Uterus (tissue), 4 donors: ENCODE measurements around the gene ZFAND2B. TPM values are rescaled to one million over a fixed set of nuclear protein-coding genes. Genes with fewer than 3 reads are reported as not detected.

Experiments
- DNase-seq, 2 donors: peaks; one replicate each; pipeline ENCODE4 v3.0.0-alpha.2; 2019 to 2020
- H3K27ac ChIP-seq, 2 donors: fragments of 200-600 bp; sonication (generic); 1 replicate in 1 of 2; 2 replicates in 1 of 2; pipeline ENCODE4 v1.5.1; 2016 to 2018
- H3K27me3 ChIP-seq, 2 donors: fragments of 200-600 bp; sonication (generic); one replicate each; pipeline ENCODE4 v1.5.1; 2018 to 2019; ENCODE audit warnings: control low read depth in 1 of 2
- H3K36me3 ChIP-seq, 2 donors: fragments of 200-600 bp; sonication (generic); one replicate each; pipeline ENCODE4 v1.5.1; 2019; ENCODE audit warnings: control low read depth in 1 of 2
- H3K4me1 ChIP-seq, 2 donors: fragments of 200-600 bp; sonication (generic); one replicate each; pipeline ENCODE4 v1.5.1; 2018 to 2019; ENCODE audit warnings: control low read depth in 1 of 2
- H3K4me3 ChIP-seq, 2 donors: fragments of 200-600 bp; sonication (generic); 1 replicate in 1 of 2; 2 replicates in 1 of 2; pipeline ENCODE4 v1.5.1; 2018 to 2019; ENCODE audit warnings: mild to moderate bottlenecking in 1 of 2
- H3K9me3 ChIP-seq, 2 donors: fragments of 200-600 bp; sonication (generic); one replicate each; pipeline ENCODE4 v1.5.1; 2019; ENCODE audit warnings: control low read depth in 1 of 2
- POLR2A ChIP-seq, 2 donors: fragments of 450-650 bp; IDR thresholded peaks; one replicate each; pipeline ENCODE4 v1.6.1; 2016; ENCODE audit warnings: antibody characterized with exemption in 2 of 2, mild to moderate bottlenecking in 1 of 2, moderate library complexity in 1 of 2
- intact Hi-C: fragments of 100-400 bp; cut with DNase I; formaldehyde crosslinking; loops from one replicate; pipeline ENCODE4 v1.15.1; 2023; ENCODE audit warnings: low total_unique reads
- total RNA-seq, 4 donors: library from RNA; depleted of rRNA in 3 of 4; stranded (reverse); fragments of >200 nt in 3 of 4; gene quantifications; one replicate each; pipeline versions ENCODE4 v1.1.0 to v1.2.4, GENCODE V29; 2014 to 2023
- TF ChIP-seq, protein P1 (sequence below), 4 experiments: fragments of 200-600 bp in 2 of 4; fragments of 450-650 bp in 2 of 4; sonication (generic) in 2 of 4; IDR thresholded peaks; one replicate each; pipeline ENCODE4 v1.5.1; 2016 to 2019; ENCODE audit warnings: antibody characterized with exemption in 4 of 4, mild to moderate bottlenecking in 2 of 4, moderate library complexity in 1 of 4
- donor health status: DM: yes; HTN: yes; CAD: no.

ZFAND2B gene
- total RNA-seq, 4 donors from 2014 or later, result 21.7 to 212 (median 45.2) TPM

DNA sequence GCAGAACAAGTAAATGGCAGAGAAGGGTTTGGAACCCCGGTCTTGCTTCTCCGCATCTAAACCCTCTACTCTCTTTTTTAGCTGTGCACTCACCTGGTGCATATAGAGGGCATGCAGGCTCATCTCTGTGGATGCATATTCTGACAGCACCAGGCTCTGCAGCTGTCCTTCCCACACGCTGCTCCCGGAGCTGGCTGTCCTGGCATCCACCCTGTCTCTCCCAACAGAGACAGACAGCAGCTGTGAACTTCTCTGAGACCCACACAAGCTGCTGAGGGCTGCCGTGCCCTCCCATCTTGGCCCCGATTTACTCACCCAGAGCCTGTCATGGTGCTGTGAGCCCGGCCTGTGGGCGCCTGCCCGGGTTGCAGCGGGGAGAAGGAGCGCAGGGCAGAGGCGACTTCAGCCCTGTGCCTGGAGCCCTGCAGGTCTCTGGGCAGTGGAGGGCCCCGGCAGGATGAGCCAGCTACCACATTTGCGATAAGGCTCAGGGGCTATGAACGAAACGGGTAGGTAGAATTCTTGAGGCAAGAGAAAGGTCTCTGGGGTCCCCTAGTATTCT lies 15.5 kb downstream of the ZFAND2B start:
- Histone ChIP-seq H3K27ac (no peak overlapping the region), H3K27me3 (no peaks in the 10 kb centered on the region), H3K9me3 (no peaks in the 10 kb centered on the region), H3K4me1 (peaks cover 0 to 11% of the 10 kb centered on the region in 2 donors), H3K36me3 (no peaks in the 10 kb centered on the region), H3K4me3 (no peak overlapping the region)
- no peak for DNase-seq
- TF ChIP-seq POLR2A (IDR thresholded peaks at IDR 0.05), result no peak
- TF ChIP-seq, protein P1, sequence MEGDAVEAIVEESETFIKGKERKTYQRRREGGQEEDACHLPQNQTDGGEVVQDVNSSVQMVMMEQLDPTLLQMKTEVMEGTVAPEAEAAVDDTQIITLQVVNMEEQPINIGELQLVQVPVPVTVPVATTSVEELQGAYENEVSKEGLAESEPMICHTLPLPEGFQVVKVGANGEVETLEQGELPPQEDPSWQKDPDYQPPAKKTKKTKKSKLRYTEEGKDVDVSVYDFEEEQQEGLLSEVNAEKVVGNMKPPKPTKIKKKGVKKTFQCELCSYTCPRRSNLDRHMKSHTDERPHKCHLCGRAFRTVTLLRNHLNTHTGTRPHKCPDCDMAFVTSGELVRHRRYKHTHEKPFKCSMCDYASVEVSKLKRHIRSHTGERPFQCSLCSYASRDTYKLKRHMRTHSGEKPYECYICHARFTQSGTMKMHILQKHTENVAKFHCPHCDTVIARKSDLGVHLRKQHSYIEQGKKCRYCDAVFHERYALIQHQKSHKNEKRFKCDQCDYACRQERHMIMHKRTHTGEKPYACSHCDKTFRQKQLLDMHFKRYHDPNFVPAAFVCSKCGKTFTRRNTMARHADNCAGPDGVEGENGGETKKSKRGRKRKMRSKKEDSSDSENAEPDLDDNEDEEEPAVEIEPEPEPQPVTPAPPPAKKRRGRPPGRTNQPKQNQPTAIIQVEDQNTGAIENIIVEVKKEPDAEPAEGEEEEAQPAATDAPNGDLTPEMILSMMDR (IDR thresholded peaks at IDR 0.05), result no peak
- intact Hi-C loops, result no loop called here

- H3K27ac ChIP-seq, result no peak overlapping the region
- peaks cover 0 to 13% of the 10 kb centered on the region in 2 donors for H3K4me1 ChIP-seq
- H3K9me3 ChIP-seq, result no peaks in the 10 kb centered on the region
- H3K36me3 ChIP-seq, result no peaks in the 10 kb centered on the region
- no peaks in the 10 kb centered on the region for H3K27me3 ChIP-seq
- TF ChIP-seq POLR2A (IDR thresholded peaks at IDR 0.05), result no peak
- TF ChIP-seq, protein P1 (IDR thresholded peaks at IDR 0.05), result no peak
- intact Hi-C loops, result no loop called here
- DNase-seq, result no peak
- H3K4me3 ChIP-seq, result no peak overlapping the region
These were observed 17.4 kb downstream of the ZFAND2B start for GRCh38 chr2:219223831-219224610.

DNA sequence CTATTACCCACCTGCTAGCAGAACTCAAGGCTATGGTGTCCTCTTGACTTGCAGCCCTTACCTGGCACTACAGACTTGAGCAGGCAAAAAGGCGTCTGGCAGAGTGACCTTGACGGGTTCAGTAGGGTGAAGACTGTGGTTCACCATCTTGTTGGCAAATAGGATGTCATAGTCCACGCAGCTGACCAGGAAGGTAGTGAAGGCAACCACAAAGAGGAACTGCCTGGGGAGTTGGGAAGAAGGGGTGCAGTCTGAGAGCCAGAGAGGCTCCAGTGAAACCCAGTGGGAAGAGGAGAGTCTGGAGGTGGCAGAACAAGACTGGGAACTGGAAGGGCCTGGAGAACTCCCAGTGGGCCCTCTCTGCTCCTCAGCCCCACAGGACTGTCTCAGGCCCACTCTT lies 18.8 kb downstream of the ZFAND2B start:
- no peak for DNase-seq
- peaks cover 0 to 7% of the 10 kb centered on the region in 2 donors for H3K4me1 ChIP-seq
- H3K4me3 ChIP-seq, result no peak overlapping the region
- no peak overlapping the region for H3K27ac ChIP-seq
- TF ChIP-seq, protein P1 (IDR thresholded peaks at IDR 0.05), result no peak
- no peak for TF ChIP-seq POLR2A (IDR thresholded peaks at IDR 0.05)
- no peaks in the 10 kb centered on the region for H3K27me3 ChIP-seq
- H3K9me3 ChIP-seq, result no peaks in the 10 kb centered on the region
- H3K36me3 ChIP-seq, result no peaks in the 10 kb centered on the region
- intact Hi-C loops, result no loop called here

- H3K9me3 ChIP-seq, result no peaks in the 10 kb centered on the region
- intact Hi-C loops, result no loop called here
- peak overlapping the region; percentile 92 to 98 for H3K27ac ChIP-seq
- no peaks in the 10 kb centered on the region for H3K27me3 ChIP-seq
- H3K36me3 ChIP-seq, result no peaks in the 10 kb centered on the region
- peaks cover 0 to 7% of the 10 kb centered on the region in 2 donors for H3K4me1 ChIP-seq
- peak overlapping the region; percentile 58 to 91 for H3K4me3 ChIP-seq
- no peak for DNase-seq
- TF ChIP-seq, protein P1 (IDR thresholded peaks at IDR 0.05), result no peak
- TF ChIP-seq POLR2A (IDR thresholded peaks at IDR 0.05), result no peak
These were observed 21.7 kb downstream of the ZFAND2B start for GRCh38 chr2:219228041-219228910.
